IMR-90 (cell line): ENCODE results near the gene MADCAM1. TPM values are rescaled to one million over a fixed set of nuclear protein-coding genes. Genes with fewer than 3 reads are reported as not detected.
A peak's percentile ranks its signal among the peaks of the same experiment; 100 is the strongest.

Experiments
- ATAC-seq: fragments of 200-7000 bp; cut with Tn5 transposase; 2 replicates; pipeline ENCODE4 v1.9.1; 2020; ENCODE audit warnings: low read depth, mild to moderate bottlenecking, moderate library complexity
- BruUV-seq: library from RNA; stranded (reverse); fragments of 400-500 nt; replicated peaks from 2 replicates; lab custom pipeline; 2021; lab: Mats Ljungman, UMichigan
- CTCF ChIA-PET: fragments of 300-600 bp; formaldehyde crosslinking; extraction: SDS; loops from one replicate; lab custom pipeline; 2021; ENCODE audit warnings: antibody characterized with exemption; lab: Yijun Ruan, JAX
- POLR2A ChIA-PET: fragments of 300-600 bp; sonication (Branson Sonifier 250); formaldehyde crosslinking; loops from one replicate; lab custom pipeline; 2022; ENCODE audit warnings: antibody characterized with exemption; ENCODE audit not compliant: unreplicated experiment; lab: Charles Lee
- DNase-seq: peaks from one replicate; pipeline ENCODE4 v3.0.0; 2013
- H2AFZ ChIP-seq: replicated peaks from 2 replicates; pipeline ENCODE3; 2013; ENCODE audit warnings: low read length, mild to moderate bottlenecking; ENCODE audit not compliant: poor library complexity
- H2AK5ac ChIP-seq: 2 replicates; pipeline ENCODE4 v1.6.1; 2013; ENCODE audit warnings: low read depth, low read length, inconsistent platforms
- H2AK9ac ChIP-seq: replicated peaks from 2 replicates; pipeline ENCODE3; 2013; ENCODE audit warnings: mild to moderate bottlenecking, low read depth, low read length, moderate library complexity; ENCODE audit not compliant: poor library complexity
- H2BK120ac ChIP-seq: 2 replicates; pipeline ENCODE4 v1.6.1; 2013; ENCODE audit warnings: low read depth, low read length, inconsistent platforms
- H2BK15ac ChIP-seq: 3 replicates; pipeline ENCODE4 v1.6.1; 2013; ENCODE audit warnings: low read depth, low read length, inconsistent platforms
- H2BK20ac ChIP-seq: 2 replicates; pipeline ENCODE4 v1.6.1; 2013; ENCODE audit warnings: low read depth, mild to moderate bottlenecking, inconsistent platforms, low read length, moderate library complexity
- H2BK5ac ChIP-seq: 2 replicates; pipeline ENCODE4 v1.6.1; 2013; ENCODE audit warnings: mild to moderate bottlenecking, low read depth, low read length, inconsistent platforms; ENCODE audit not compliant: poor library complexity, severe bottlenecking
- H3K14ac ChIP-seq: replicated peaks from 2 replicates; pipeline ENCODE4 v1.6.1; 2013; ENCODE audit warnings: low read depth, low read length, inconsistent platforms
- H3K18ac ChIP-seq: 2 replicates; pipeline ENCODE4 v1.6.1; 2013; ENCODE audit warnings: low read depth, low read length, control low read depth
- H3K23ac ChIP-seq: 2 replicates; pipeline ENCODE4 v1.6.1; 2013; ENCODE audit warnings: low read depth, low read length, inconsistent platforms
- H3K27ac ChIP-seq: 2 replicates; pipeline ENCODE4 v1.5.1; 2013; ENCODE audit warnings: mild to moderate bottlenecking, control low read depth, low read length; ENCODE audit not compliant: insufficient read depth
- H3K27me3 ChIP-seq: 2 replicates; pipeline ENCODE4 v1.6.1; 2013; ENCODE audit warnings: low read length; ENCODE audit not compliant: control insufficient read depth, insufficient read depth
- H3K36me3 ChIP-seq: 2 replicates; pipeline ENCODE4 v1.6.1; 2013; ENCODE audit warnings: low read length, mixed read lengths; ENCODE audit not compliant: control insufficient read depth, insufficient read depth
- H3K4ac ChIP-seq: 2 replicates; pipeline ENCODE4 v1.6.1; 2013; ENCODE audit warnings: low read depth, low read length, inconsistent platforms
- H3K4me1 ChIP-seq: 2 replicates; pipeline ENCODE4 v1.6.1; 2013; ENCODE audit warnings: low read length, mixed read lengths; ENCODE audit not compliant: control insufficient read depth, insufficient read depth
- H3K4me2 ChIP-seq: 2 replicates; pipeline ENCODE4 v1.6.1; 2013; ENCODE audit warnings: low read depth, mild to moderate bottlenecking, control low read depth, low read length, moderate library complexity
- H3K4me3 ChIP-seq: 2 replicates; pipeline ENCODE4 v1.5.1; 2013; ENCODE audit warnings: low read depth, mild to moderate bottlenecking, control low read depth, low read length, moderate library complexity; ENCODE audit not compliant: insufficient read depth
- H3K56ac ChIP-seq: 2 replicates; pipeline ENCODE4 v1.6.1; 2013; ENCODE audit warnings: low read length, inconsistent platforms; ENCODE audit not compliant: insufficient read depth; ENCODE audit errors: extremely low read depth
- H3K79me1 ChIP-seq, 2 experiments: 2 replicates each; pipeline ENCODE4 v1.6.1; 2013; ENCODE audit warnings: low read length in 2 of 2, inconsistent platforms in 1 of 2, low read depth in 1 of 2
- H3K9ac ChIP-seq: 2 replicates; pipeline ENCODE4 v1.6.1; 2013; ENCODE audit warnings: low read depth, low read length, control low read depth
- H3K9me1 ChIP-seq: 2 replicates; pipeline ENCODE4 v1.6.1; 2013; ENCODE audit warnings: low read length, inconsistent platforms; ENCODE audit not compliant: insufficient read depth
- H3K9me3 ChIP-seq: 2 replicates; pipeline ENCODE4 v1.6.1; 2013; ENCODE audit warnings: low read length; ENCODE audit not compliant: control insufficient read depth, insufficient read depth
- H4K20me1 ChIP-seq: 2 replicates; pipeline ENCODE4 v1.6.1; 2013; ENCODE audit warnings: low read length, inconsistent platforms; ENCODE audit not compliant: insufficient read depth
- H4K5ac ChIP-seq: 2 replicates; pipeline ENCODE4 v1.6.1; 2013; ENCODE audit warnings: mild to moderate bottlenecking, low read depth, low read length, control low read depth
- H4K8ac ChIP-seq, 2 experiments: 2 replicates each; pipeline ENCODE4 v1.6.1; 2013; ENCODE audit warnings: low read depth in 2 of 2, low read length in 2 of 2, control low read depth in 1 of 2, inconsistent platforms in 1 of 2
- H4K91ac ChIP-seq: 2 replicates; pipeline ENCODE4 v1.6.1; 2013; ENCODE audit warnings: low read depth, low read length, inconsistent platforms; ENCODE audit not compliant: insufficient read depth
- BHLHE40 ChIP-seq: fragments of 150-350 bp; IDR thresholded peaks from 2 replicates; pipeline ENCODE4 v1.6.1; 2016; ENCODE audit warnings: mild to moderate bottlenecking, low read depth, low read length
- CEBPB ChIP-seq: IDR thresholded peaks from 2 replicates; pipeline ENCODE4 v1.6.1; 2012; ENCODE audit warnings: low read depth, low read length, improper control_type of control experiment
- CHD1 ChIP-seq: IDR thresholded peaks from 2 replicates; pipeline ENCODE4 v1.6.1; 2012; ENCODE audit warnings: low read depth, low read length, improper control_type of control experiment
- FOS ChIP-seq: fragments of 150-350 bp; IDR thresholded peaks from 2 replicates; pipeline ENCODE4 v1.6.1; 2016; ENCODE audit warnings: low read depth, low read length
- MAFK ChIP-seq: IDR thresholded peaks from 2 replicates; pipeline ENCODE4 v1.6.1; 2012; ENCODE audit warnings: low read depth, low read length, improper control_type of control experiment
- MAZ ChIP-seq: IDR thresholded peaks from 2 replicates; pipeline ENCODE4 v1.6.1; 2012; ENCODE audit warnings: low read depth, mild to moderate bottlenecking, low read length, improper control_type of control experiment, moderate library complexity, borderline replicate concordance
- MXI1 ChIP-seq: IDR thresholded peaks from 2 replicates; pipeline ENCODE4 v1.6.1; 2012; ENCODE audit warnings: low read depth, mild to moderate bottlenecking, low read length, moderate library complexity, borderline replicate concordance
- NFE2L2 ChIP-seq: fragments of 150-350 bp; IDR thresholded peaks from 2 replicates; pipeline ENCODE4 v1.6.1; 2016; ENCODE audit warnings: low read depth, mild to moderate bottlenecking, low read length
- POLR2A ChIP-seq: IDR thresholded peaks from 2 replicates; pipeline ENCODE4 v1.6.1; 2012; ENCODE audit warnings: mild to moderate bottlenecking, low read depth, low read length
- RAD21 ChIP-seq: IDR thresholded peaks from 2 replicates; pipeline ENCODE4 v1.6.1; 2012; ENCODE audit warnings: low read length, improper control_type of control experiment
- RCOR1 ChIP-seq: IDR thresholded peaks from 2 replicates; pipeline ENCODE4 v1.6.1; 2012; ENCODE audit warnings: mild to moderate bottlenecking, low read length, improper control_type of control experiment; ENCODE audit not compliant: insufficient replicate concordance
- RFX5 ChIP-seq: IDR thresholded peaks from 2 replicates; pipeline ENCODE4 v1.8.0; 2012; ENCODE audit warnings: low read depth, mild to moderate bottlenecking, low read length, moderate library complexity
- SMC3 ChIP-seq: fragments of 150-350 bp; IDR thresholded peaks from 2 replicates; pipeline ENCODE4 v1.6.1; 2016; ENCODE audit warnings: low read depth, mild to moderate bottlenecking, antibody characterized with exemption, low read length, moderate library complexity
- WGBS, 2 experiments: methylation state at CpG; one replicate each; pipeline versions ENCODE4 v1.1.5 to v1.1.7; 2013; ENCODE audit warnings: missing lambda C conversion rate in 2 of 2; ENCODE audit not compliant: insufficient read length in 1 of 2; ENCODE audit errors: extremely low coverage in 2 of 2; 5-methylcytosine and 5-hydroxymethylcytosine counted together
- dilution Hi-C: fragments of 300-500 bp; cut with HindIII; formaldehyde crosslinking; loops from one replicate; pipeline ENCODE4 v1.14.3; 2018; ENCODE audit warnings: low sequenced_read_pairs; ENCODE audit not compliant: unreplicated experiment
- in situ Hi-C: fragments of 300-500 bp; cut with MboI; formaldehyde crosslinking; loops from 3 replicates; pipeline ENCODE4 v1.14.3; 2019; ENCODE audit warnings: low sequenced_read_pairs, inconsistent platforms, mixed read lengths
- intact Hi-C: fragments of 100-400 bp; cut with micrococcal nuclease; formaldehyde crosslinking; loops from 2 replicates; pipeline ENCODE4 v1.10.0; 2022
- polyA plus RNA-seq, 3 experiments: library from polyadenylated mRNA; depleted of rRNA; stranded (reverse); fragments of >200 nt; gene quantifications; 2 replicates each; pipeline ENCODE4 v1.2.3, GENCODE V29; 2012; ENCODE audit warnings: low replicate concordance in 1 of 3
- total RNA-seq: library from RNA; depleted of rRNA; stranded (reverse); fragments of >200 nt; gene quantifications from 2 replicates; pipeline ENCODE4 v1.2.3, GENCODE V29; 2012
- TF ChIP-seq, protein P1 (sequence below): fragments of 150-350 bp; IDR thresholded peaks from 2 replicates; pipeline ENCODE4 v1.6.1; 2016; ENCODE audit warnings: low read depth, mild to moderate bottlenecking, low read length, moderate library complexity, borderline replicate concordance
- TF ChIP-seq, protein P2 (sequence below): conservative IDR thresholded peaks from 2 replicates; pipeline ENCODE4 v1.5.1; 2012; ENCODE audit warnings: mild to moderate bottlenecking, low read depth, low read length, improper control_type of control experiment
- TF ChIP-seq, protein P3 (sequence below): fragments of 150-350 bp; IDR thresholded peaks from 2 replicates; pipeline ENCODE4 v1.6.1; 2017; ENCODE audit warnings: mild to moderate bottlenecking, antibody characterized with exemption, low read length, low read depth

The MADCAM1 gene
- total and polyA plus RNA-seq, 2 of the 4 experiments (the other 2 are of a cell fraction): 0.24 TPM; not detected in 1

DNA sequence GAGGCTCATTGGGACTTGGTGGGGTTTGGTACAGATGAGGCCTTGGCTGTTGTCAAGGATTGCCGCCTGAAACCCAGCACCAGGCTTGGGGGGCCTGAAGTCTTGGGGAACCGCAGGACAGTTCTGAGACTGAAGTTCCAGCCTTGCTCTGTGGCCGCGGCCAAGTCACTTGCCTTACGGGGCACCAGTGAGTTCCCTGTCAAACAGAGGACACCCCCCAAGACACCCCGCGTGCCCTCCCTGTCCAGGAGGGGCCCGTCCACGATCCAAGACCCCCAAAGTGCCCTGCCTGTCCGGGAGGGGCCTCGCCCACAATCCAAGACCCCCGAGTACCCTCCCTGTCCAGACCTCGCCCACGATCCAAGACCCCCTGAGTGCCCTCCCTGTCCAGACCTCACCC, 37.8 kb downstream of the MADCAM1 start:
- Histone ChIP-seq H2BK20ac (no peak overlapping the region), H4K91ac (no peak overlapping the region), H2BK5ac (no peak overlapping the region), H4K8ac (no peak overlapping the region), H3K56ac (no peak overlapping the region), H3K23ac (0 out of 2 replicates have a peak overlapping the region, but pooled peaks have one; percentile 31), H2AK5ac (no peak overlapping the region), H3K79me1 (peaks cover 11 to 57% of the 10 kb centered on the region in 2 experiments), H3K36me3 (peaks cover 32% of the 10 kb centered on the region), H3K4me2 (peak overlapping the region; percentile 98; the same call in 1 of the 2 replicates), H3K9ac (0 out of 2 replicates have a peak overlapping the region, but pooled peaks have one; percentile 92), H2BK15ac (no peak overlapping the region), H4K20me1 (peaks cover 51% of the 10 kb centered on the region), H3K18ac (no peak overlapping the region), H2BK120ac (no peak overlapping the region), H3K4me3 (no peak overlapping the region), H2AFZ (no peak overlapping the region), H3K14ac (no peak overlapping the region), H3K9me1 (peaks cover 4% of the 10 kb centered on the region; the same call in 1 of the 2 replicates), H4K5ac (no peak overlapping the region), H3K4ac (no peak overlapping the region), H3K9me3 (no peaks in the 10 kb centered on the region), H3K4me1 (peaks cover 8% of the 10 kb centered on the region), H3K27ac (no peak overlapping the region), H2AK9ac (no peak overlapping the region), H3K27me3 (no peaks in the 10 kb centered on the region)
- ChIA-PET POLR2A (no interaction called here), CTCF (no interaction called here)
- intact Hi-C loops: no loop called here
- in situ Hi-C loops: no loop called here
- ATAC-seq: no peak
- no peak for DNase-seq
- BruUV-seq: no TSS peak
- dilution Hi-C loops: no loop called here
- TF ChIP-seq NFE2L2 (no peak), SMC3 (no peak), CHD1 (no peak), RAD21 (no peak), FOS (no peak), BHLHE40 (no peak), MAFK (no peak), RFX5 (no peak), CEBPB (no peak), MXI1 (no peak), MAZ (no peak), RCOR1 (no peak), POLR2A (no peak)
- TF ChIP-seq, protein P1, sequence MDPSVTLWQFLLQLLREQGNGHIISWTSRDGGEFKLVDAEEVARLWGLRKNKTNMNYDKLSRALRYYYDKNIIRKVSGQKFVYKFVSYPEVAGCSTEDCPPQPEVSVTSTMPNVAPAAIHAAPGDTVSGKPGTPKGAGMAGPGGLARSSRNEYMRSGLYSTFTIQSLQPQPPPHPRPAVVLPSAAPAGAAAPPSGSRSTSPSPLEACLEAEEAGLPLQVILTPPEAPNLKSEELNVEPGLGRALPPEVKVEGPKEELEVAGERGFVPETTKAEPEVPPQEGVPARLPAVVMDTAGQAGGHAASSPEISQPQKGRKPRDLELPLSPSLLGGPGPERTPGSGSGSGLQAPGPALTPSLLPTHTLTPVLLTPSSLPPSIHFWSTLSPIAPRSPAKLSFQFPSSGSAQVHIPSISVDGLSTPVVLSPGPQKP: no peak
- TF ChIP-seq, protein P2, sequence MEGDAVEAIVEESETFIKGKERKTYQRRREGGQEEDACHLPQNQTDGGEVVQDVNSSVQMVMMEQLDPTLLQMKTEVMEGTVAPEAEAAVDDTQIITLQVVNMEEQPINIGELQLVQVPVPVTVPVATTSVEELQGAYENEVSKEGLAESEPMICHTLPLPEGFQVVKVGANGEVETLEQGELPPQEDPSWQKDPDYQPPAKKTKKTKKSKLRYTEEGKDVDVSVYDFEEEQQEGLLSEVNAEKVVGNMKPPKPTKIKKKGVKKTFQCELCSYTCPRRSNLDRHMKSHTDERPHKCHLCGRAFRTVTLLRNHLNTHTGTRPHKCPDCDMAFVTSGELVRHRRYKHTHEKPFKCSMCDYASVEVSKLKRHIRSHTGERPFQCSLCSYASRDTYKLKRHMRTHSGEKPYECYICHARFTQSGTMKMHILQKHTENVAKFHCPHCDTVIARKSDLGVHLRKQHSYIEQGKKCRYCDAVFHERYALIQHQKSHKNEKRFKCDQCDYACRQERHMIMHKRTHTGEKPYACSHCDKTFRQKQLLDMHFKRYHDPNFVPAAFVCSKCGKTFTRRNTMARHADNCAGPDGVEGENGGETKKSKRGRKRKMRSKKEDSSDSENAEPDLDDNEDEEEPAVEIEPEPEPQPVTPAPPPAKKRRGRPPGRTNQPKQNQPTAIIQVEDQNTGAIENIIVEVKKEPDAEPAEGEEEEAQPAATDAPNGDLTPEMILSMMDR: no peak
- TF ChIP-seq, protein P3, sequence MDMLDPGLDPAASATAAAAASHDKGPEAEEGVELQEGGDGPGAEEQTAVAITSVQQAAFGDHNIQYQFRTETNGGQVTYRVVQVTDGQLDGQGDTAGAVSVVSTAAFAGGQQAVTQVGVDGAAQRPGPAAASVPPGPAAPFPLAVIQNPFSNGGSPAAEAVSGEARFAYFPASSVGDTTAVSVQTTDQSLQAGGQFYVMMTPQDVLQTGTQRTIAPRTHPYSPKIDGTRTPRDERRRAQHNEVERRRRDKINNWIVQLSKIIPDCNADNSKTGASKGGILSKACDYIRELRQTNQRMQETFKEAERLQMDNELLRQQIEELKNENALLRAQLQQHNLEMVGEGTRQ: no peak
- WGBS, 2 experiments: 100% methylated on average over 2 of the region's 14 CpGs; no CpG with 5 or more reads in 1 of the 2 experiments
